ENCODE results near the gene NF2.

Gene NF2

GRCh38 chr22:29673361-29674066, 70.1 kb downstream of the NF2 start:
- FAIRE-seq, result no peak

GRCh38 chr22:29674121-29674520, 70.7 kb downstream of the NF2 start:
- no peak for FAIRE-seq

DNA sequence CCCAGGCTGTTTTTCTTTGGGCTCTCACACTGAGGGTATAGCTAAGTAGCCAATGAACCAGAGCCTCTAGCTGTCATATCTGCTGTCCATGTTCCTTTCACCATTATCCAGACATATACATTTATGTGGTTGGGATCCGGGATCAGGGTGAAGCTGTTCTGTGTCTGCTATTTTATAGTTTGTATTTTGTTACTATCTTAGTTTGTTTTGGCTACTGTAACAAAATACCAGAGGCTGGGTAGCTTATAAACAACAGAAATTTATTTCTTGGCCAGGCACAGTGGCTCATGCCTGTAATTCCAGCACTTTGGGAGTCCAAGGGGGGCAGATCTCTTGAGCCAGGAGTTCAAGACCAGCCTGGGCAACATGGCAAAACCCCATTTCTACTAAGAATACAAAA, 75.9 kb downstream of the NF2 start:
- no peak for FAIRE-seq

DNA sequence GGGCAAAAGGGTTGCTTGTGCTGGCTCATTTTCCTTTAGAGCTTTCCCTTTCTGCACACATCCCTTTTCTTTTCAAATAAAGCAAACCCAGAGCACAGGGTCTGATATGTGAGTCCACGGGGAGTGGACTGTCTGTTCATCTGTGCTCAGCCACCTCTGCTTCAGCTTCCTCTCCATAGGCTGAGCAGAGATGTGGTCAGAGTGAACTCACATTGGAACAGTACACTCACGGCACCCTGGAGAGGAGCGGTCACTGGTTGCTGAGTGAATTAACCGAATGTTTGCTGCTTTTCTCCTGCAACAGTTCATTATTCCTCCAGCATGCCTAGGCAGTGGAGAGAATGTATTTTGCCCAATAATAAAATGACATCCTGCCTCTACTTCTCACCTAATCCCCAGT, 80.1 kb downstream of the NF2 start:
- no peak for FAIRE-seq

GRCh38 chr22:29684244-29684643, 80.8 kb downstream of the NF2 start:
- no peak for FAIRE-seq

- no peak for FAIRE-seq
Observed at GRCh38 chr22:29689206-29689879, 85.9 kb downstream of the NF2 start.

- FAIRE-seq, result peak; percentile 3
Observed at GRCh38 chr22:29689880-29690213, 86.4 kb downstream of the NF2 start.

DNA sequence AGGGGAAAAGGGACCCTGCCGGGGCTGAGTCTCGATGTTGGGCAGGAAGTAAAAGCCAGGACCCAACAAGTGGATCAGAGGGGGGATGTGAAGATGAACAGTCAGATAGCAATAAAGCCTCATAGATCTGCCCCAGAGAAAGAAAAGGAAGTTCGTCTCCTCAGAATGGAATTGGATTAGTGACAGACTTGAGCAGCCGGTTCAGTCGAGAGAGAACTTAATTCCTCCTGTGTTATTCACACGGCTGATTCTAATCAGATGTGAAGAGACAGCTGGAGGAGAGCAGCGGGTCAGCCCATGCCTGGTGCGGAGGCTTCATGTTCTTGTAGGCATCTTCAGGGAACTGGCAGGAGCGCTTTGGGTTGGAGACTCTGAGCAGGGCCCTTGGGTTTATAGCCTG, 87.0 kb downstream of the NF2 start:
- no peak for FAIRE-seq

DNA sequence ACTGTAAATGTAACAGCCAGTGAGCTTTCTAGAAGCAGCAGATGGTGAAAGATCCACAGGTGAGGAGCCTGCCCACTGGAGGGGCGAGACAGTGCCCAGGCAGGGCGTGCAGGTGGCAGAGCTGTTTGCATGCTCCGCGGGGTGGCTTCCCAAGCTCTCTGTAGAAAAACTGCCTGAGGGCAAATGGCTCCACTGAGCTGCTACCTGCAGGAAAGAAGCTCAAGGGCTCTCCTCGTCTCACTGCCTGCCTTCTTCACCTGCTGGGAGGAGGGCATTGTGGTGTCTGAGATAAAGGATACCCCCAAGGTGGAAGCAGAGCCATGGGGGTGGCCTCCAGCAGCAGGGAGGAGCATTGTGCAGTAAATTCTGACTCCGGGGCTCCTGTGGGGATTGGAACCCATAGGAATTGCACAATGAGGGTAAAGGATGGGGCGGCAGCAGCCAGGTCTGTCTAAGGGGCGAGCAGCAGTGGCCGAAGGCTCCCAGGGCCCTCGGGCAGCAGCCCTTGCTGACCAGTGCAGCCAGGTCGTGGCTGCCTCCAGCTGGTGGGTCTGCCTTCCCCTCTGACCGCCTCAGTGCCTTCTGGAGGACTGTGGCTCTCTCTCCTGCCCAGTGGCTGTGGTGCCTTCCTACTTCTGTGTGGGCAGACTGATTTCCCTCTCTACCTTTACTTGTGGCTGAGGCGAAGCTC, 88.3 kb downstream of the NF2 start:
- no peak for FAIRE-seq

GRCh38 chr22:29692327-29692640, 88.9 kb downstream of the NF2 start:
- no peak for FAIRE-seq

GRCh38 chr22:29693161-29693560, 89.7 kb downstream of the NF2 start:
- no peak for FAIRE-seq

DNA sequence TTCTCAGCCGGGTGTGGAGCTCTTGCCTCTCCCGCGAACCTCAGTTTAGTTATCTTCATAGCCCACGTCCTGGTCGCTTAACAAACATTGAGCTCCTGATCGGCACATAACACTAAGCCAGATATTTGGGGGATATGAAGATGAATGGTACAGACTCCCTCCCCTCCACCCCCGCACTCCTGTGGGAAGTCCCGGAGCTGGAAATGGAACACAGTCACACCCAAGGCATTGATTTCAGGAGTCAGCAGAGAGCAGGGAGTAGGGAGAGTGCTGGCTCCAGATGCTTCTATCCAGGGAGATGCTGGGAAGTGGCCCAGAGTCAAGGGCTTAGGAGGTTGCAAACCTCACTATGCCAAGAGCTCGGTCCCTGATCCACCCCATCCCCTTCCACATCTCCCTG, 90.2 kb downstream of the NF2 start:
- no peak for FAIRE-seq

DNA sequence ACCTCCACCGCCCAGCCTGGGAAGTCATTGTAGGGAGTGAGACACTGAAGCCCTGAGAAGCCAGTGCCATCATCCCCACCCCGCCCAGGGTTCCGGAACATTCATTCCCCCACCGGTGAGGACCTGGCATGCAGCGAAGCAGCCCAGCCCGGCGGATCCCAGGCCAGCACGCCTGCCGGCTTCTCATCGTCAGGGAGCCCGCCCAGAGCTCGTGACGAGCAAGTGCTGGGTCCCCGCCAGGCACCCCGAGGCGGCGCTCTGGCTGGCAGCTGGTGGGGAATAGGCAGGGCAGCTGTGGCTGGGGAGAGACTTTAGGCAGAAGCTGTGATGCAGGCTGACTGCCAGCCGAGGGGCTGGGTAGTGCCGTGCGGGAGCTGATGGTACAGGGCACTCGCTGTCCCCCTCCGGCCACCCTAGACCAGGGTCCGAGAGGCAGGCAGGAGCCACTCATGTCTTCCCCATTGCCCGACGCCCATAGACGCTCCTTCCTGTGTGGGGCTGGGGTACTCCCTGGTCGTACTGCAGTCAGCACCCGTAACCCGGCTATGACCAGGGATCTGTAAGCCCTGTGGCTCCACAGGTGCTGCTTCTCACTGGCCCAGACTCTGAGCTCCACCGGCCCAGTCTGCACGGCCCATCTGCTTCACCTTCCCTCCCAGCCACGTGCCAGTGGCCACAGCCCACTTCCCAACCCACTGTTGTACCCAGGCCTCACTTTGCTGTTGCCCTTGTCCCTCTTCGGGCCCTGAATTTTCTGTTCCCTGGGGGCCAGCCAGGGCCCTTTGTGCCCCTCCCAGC, 91.9 kb downstream of the NF2 start:
- FAIRE-seq, result no peak

- no peak for FAIRE-seq
Observed at GRCh38 chr22:29697853-29698598, 94.6 kb downstream of the NF2 start.

- FAIRE-seq, result peak; percentile 19
Observed at GRCh38 chr22:29700206-29700899, 96.9 kb downstream of the NF2 start.

GRCh38 chr22:29700900-29701154, 97.4 kb downstream of the NF2 start:
- no peak for FAIRE-seq

- peak; percentile 96 for FAIRE-seq
Observed at GRCh38 chr22:29701155-29701999, 97.9 kb downstream of the NF2 start.

DNA sequence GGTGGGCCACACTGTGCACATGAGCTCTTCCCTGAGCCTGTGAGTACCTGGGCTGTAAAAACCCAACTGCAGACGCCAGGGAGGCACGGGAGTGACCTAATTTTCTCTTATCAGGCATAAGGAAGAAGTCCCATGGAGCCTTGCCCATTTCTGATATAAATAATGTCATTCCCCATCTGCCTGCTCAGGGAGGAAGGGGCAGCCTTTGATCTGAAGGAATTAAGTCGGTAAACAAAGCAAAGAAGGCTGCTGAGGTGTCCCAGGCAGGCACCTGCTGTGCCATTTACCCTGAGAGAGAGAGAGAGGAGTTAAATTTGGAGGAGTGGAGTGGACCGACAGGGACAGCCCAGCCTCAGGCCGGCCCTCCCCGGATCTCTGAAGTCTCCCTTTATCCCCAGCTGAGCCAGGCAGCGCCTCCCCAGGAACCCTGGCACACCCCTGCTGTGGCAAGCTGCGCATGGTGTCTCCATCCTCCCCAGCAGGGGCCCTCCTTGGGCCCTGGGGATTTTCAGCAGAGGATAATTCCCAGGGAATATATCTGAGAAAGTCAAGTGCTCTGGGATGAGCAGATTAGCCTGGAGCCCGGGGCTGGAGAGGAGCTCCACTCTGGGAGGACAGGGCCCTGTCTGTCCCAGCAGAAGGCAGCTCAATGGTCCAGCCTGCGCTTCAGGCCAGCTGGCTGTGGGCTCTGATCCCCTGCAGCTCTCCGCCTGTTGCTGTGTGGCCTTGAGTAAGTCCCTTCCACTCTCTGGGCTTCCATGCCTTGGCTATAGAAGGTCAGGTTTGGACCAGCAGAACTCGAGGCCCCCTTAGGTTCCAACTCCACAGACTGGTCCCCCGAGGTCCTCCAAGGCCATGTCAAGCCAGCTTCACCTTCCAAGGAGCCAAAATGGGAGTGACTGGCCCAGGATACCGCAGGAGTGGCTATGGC, 98.8 kb downstream of the NF2 start:
- no peak for FAIRE-seq

- no peak for FAIRE-seq
Observed at GRCh38 chr22:29702931-29703501, 99.6 kb downstream of the NF2 start.

DNA sequence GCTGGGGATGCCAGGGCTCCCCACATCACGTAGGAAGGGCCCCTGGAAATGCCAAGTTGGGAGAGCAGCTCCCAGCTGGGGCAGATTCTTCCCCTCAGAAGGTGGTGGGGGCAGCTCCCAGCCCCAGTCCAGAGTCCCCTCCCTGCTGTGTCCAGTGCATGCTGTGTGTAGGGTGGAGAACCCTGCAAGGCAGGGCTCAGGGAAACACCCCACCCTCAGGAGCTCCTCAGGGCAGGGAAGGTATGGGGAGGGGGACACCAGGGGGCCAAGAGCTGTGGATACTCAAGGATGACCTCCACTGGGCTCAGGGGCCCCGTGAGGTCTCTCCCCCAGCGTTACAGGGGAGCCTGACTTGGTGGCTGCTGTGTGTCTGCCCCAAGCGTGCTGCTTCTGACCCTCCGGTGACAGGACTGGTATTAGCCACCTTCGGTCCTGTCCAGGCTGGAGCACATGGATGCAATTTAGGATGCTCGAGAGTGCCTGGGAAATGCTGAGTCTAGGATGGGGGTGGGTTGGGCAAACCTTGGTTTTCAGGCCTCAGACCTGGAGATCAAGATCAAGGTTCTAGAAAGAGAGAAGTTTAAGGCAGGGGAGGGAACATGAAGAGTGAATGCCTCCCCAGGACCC, 100.2 kb downstream of the NF2 start:
- FAIRE-seq, result no peak
